ENCODE data around the gene CHRM1.
"Not testable (repeated sequence)": the region's sequence is repeated elsewhere in the genome, so short reads cannot be mapped to it uniquely, and the experiment has no call there.

Gene CHRM1

DNA sequence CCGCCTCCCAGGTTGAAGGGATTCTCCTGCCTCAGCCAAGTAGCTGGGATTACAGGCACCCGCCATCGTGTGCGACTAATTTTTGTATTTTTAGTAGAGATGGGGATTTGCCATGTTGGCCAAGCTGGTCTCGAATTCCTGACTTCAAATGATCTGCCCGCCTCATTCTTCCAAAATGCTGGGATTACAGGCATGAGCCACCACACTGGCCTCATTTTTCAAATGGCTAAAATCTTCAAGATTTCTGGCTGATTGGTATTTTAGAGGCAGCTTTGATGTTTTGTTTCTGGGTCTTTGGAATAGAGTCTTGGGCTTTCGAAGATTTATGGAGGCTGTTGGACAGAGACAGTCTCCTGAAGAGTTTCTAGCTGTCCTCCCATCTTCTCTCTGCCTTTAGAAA is 46.3 kb downstream of the CHRM1 start:
- DNase-seq: no peak

- no peak for DNase-seq
Observed at GRCh38 chr11:62865635-62866034, 55.5 kb downstream of the CHRM1 start.

DNA sequence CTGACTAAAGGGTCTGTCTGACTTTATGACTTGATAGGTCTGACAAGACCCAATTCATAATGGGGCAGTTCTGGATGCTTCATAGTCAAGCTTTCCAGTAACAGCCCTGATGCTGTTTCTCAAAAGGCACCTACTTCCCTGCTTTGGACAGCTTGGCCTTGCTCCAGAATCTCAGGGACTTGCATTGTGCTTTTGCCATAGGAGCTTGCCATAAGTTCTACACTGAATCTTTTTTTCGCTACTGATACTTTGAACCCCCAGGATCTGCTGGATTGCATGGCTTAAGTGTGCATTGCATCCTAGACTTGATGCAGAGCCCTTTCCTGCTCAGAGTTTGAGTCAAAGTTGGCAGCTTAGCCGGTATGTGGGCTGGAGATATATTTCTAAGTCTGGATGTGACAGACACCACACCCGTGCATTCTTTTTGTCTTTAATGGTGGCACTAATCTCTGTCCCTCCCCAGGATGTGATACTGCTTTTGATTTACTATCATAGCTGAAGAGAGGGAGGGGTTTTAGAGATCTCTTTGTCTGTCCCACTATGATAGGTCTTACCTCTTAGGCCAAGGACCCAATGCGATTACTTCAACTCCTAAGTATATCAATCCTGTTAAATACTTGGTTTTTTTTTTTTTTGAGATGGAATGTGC is 57.4 kb downstream of the CHRM1 start:
- no peak for DNase-seq

- not testable (repeated sequence) for DNase-seq
Observed at GRCh38 chr11:62861564-62862192, 59.5 kb downstream of the CHRM1 start.

- DNase-seq: no peak
Observed at GRCh38 chr11:62860835-62861563, 60.2 kb downstream of the CHRM1 start.

GRCh38 chr11:62859281-62859703 is 61.9 kb downstream of the CHRM1 start:
- DNase-seq: not testable (repeated sequence)

Data from NCI-H1105 (cell line).